ENCODE results near the gene FAM81A. TPM values are rescaled to one million over a fixed set of nuclear protein-coding genes. Genes with fewer than 3 reads are reported as not detected.

Gene FAM81A
- total RNA-seq, 1 donor from 2014 or later = 0.41 TPM

GRCh38 chr15:59434481-59434880, 3.5 kb upstream of the FAM81A start:
- Histone ChIP-seq H3K4me1 (peaks cover 7% of the 10 kb centered on the region), H2AFZ (replicated peaks) (no peak overlapping the region), H4K20me1 (ENCODE audit: low read depth) (no peaks in the 10 kb centered on the region), H3K9me3 (ENCODE audit: low read depth) (no peaks in the 10 kb centered on the region), H3K79me2 (ENCODE audit: low read depth) (no peaks in the 10 kb centered on the region), H3K27ac (no peak overlapping the region), H3F3A (ENCODE audit: low read depth) (peaks cover 14% of the 10 kb centered on the region), H3K4me3 (no peak overlapping the region), H3K9ac (no peak overlapping the region), H3K36me3 (no peaks in the 10 kb centered on the region), H3K4me2 (no peak overlapping the region), H3K27me3 (peaks cover 62% of the 10 kb centered on the region)
- DNase-seq (ENCODE audit: low spot score) = no peak
- Mint-ChIP-seq H3K4me1 (peaks cover 18% of the 10 kb centered on the region), H3K9me3 (peaks cover 2% of the 10 kb centered on the region), H3K27me3 (ENCODE audit: insufficient read depth, low read depth) (peaks cover 27% of the 10 kb centered on the region), H3K4me3 (no peak overlapping the region), H3K27ac (no peak overlapping the region), H3K36me3 (no peaks in the 10 kb centered on the region)
- no peak for TF ChIP-seq EZH2phosphoT487 (IDR thresholded peaks at IDR 0.05)
- TF ChIP-seq EZH2 (IDR thresholded peaks at IDR 0.05) = no peak
- TF ChIP-seq CTCF (IDR thresholded peaks at IDR 0.05) = no peak

GRCh38 chr15:59436774-59437141, 1.2 kb upstream of the FAM81A start:
- H3K9ac ChIP-seq = no peak overlapping the region
- H3K36me3 ChIP-seq = no peaks in the 10 kb centered on the region
- peak overlapping the region; percentile 72 for H3K4me3 ChIP-seq
- no peak overlapping the region for H3K27ac Mint-ChIP-seq
- peak overlapping the region; percentile 94 for H3K4me3 Mint-ChIP-seq
- H3K27me3 Mint-ChIP-seq (ENCODE audit: insufficient read depth, low read depth) = peaks cover 24% of the 10 kb centered on the region
- H3K4me2 ChIP-seq = peak overlapping the region; percentile 88
- TF ChIP-seq CTCF (IDR thresholded peaks at IDR 0.05) (no peak), EZH2 (IDR thresholded peaks at IDR 0.05) (no peak), EZH2phosphoT487 (IDR thresholded peaks at IDR 0.05) (no peak)
- H3K9me3 ChIP-seq (ENCODE audit: low read depth) = no peaks in the 10 kb centered on the region
- H4K20me1 ChIP-seq (ENCODE audit: low read depth) = no peaks in the 10 kb centered on the region
- no peak overlapping the region for H3K27ac ChIP-seq
- no peaks in the 10 kb centered on the region for H3K79me2 ChIP-seq (ENCODE audit: low read depth)
- no peak for DNase-seq (ENCODE audit: low spot score)
- no peak overlapping the region for H2AFZ ChIP-seq (replicated peaks)
- H3K4me1 ChIP-seq = peaks cover 7% of the 10 kb centered on the region
- peaks cover 18% of the 10 kb centered on the region for H3K4me1 Mint-ChIP-seq
- H3K27me3 ChIP-seq = peaks cover 85% of the 10 kb centered on the region
- H3K36me3 Mint-ChIP-seq = no peaks in the 10 kb centered on the region
- H3K9me3 Mint-ChIP-seq = no peaks in the 10 kb centered on the region
- peaks cover 14% of the 10 kb centered on the region for H3F3A ChIP-seq (ENCODE audit: low read depth)

GRCh38 chr15:59437142-59437816, 707 bp upstream of the FAM81A start:
- H3K79me2 ChIP-seq (ENCODE audit: low read depth) = no peaks in the 10 kb centered on the region
- peaks cover 7% of the 10 kb centered on the region for H3K4me1 ChIP-seq
- H4K20me1 ChIP-seq (ENCODE audit: low read depth) = no peaks in the 10 kb centered on the region
- H3K9ac ChIP-seq = no peak overlapping the region
- no peak overlapping the region for H3K27ac ChIP-seq
- H3K27me3 ChIP-seq = peaks cover 86% of the 10 kb centered on the region
- peak; percentile 23 for DNase-seq (ENCODE audit: low spot score)
- Mint-ChIP-seq H3K9me3 (no peaks in the 10 kb centered on the region), H3K4me3 (peak overlapping the region; percentile 94), H3K4me1 (peaks cover 18% of the 10 kb centered on the region), H3K27ac (peak overlapping the region; percentile 54), H3K27me3 (ENCODE audit: insufficient read depth, low read depth) (peaks cover 24% of the 10 kb centered on the region), H3K36me3 (no peaks in the 10 kb centered on the region)
- no peaks in the 10 kb centered on the region for H3K36me3 ChIP-seq
- H2AFZ ChIP-seq (replicated peaks) = peak overlapping the region; percentile 77
- TF ChIP-seq EZH2 (IDR thresholded peaks at IDR 0.05) (peak; percentile 86), CTCF (IDR thresholded peaks at IDR 0.05) (no peak), EZH2phosphoT487 (IDR thresholded peaks at IDR 0.05) (peak; percentile 82)
- peak overlapping the region; percentile 72 for H3K4me3 ChIP-seq
- H3K9me3 ChIP-seq (ENCODE audit: low read depth) = no peaks in the 10 kb centered on the region
- peaks cover 14% of the 10 kb centered on the region for H3F3A ChIP-seq (ENCODE audit: low read depth)
- H3K4me2 ChIP-seq = peak overlapping the region; percentile 88
